Upper lobe of left lung (tissue), 4 donors: ENCODE data around the gene DDI2.

Source experiments
- EP300 ChIP-seq, 4 donors: sonication (generic); formaldehyde crosslinking; IDR thresholded peaks; one replicate each; pipeline ENCODE4 v1.5.1; 2017; ENCODE audit warnings: antibody characterized with exemption in 4 of 4, control low read depth in 2 of 4
- TF ChIP-seq, protein P1 (sequence below), 6 experiments: fragments of 450-650 bp in 4 of 6; fragments of 200-600 bp in 2 of 6; sonication (generic) in 2 of 6; IDR thresholded peaks; one replicate each; pipeline ENCODE4 v1.5.1; 2016 to 2019; ENCODE audit warnings: antibody characterized with exemption in 6 of 6

DNA sequence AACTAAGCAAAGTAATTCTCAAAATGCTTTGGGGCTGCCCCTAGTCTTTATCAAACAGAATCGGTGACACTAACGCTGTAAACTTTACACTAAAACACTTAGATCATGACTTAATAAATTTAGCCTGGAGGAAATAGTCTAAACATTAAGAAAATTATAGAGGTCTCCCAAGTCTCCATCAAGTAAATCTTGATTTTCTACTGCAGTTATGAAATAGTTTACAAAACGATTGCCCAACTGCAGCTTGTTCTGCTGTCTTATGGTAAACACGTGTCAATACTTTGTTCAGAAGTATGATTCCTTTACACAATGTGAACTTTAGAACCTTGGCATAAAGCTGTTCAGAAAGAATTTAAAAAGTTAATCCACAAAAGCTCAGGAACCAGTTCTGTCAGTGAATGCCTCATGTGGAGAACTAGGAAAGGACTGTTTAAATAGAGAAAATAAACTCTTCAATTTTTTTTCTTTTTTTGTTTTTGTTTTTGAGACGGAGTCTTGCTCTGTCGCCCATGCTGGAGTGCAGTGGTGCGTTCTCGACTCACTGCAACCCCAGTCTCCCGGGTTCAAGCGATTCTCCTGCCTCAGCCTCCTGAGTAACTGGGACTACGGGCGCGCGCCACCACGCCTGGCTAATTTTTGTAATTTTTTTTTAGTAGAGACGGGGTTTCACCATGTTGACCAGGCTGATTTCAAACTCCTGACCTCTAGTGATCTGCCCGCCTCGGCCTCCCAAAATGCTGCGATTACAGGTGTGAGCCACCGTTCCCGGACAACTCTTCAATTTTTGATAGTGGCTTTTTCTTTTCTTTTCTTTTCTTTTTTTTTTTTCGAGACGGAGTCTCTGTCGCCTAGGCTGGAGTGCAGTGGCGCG is 1.6 kb downstream of the DDI2 start:
- TF ChIP-seq, protein P1, sequence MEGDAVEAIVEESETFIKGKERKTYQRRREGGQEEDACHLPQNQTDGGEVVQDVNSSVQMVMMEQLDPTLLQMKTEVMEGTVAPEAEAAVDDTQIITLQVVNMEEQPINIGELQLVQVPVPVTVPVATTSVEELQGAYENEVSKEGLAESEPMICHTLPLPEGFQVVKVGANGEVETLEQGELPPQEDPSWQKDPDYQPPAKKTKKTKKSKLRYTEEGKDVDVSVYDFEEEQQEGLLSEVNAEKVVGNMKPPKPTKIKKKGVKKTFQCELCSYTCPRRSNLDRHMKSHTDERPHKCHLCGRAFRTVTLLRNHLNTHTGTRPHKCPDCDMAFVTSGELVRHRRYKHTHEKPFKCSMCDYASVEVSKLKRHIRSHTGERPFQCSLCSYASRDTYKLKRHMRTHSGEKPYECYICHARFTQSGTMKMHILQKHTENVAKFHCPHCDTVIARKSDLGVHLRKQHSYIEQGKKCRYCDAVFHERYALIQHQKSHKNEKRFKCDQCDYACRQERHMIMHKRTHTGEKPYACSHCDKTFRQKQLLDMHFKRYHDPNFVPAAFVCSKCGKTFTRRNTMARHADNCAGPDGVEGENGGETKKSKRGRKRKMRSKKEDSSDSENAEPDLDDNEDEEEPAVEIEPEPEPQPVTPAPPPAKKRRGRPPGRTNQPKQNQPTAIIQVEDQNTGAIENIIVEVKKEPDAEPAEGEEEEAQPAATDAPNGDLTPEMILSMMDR (IDR thresholded peaks at IDR 0.05), result peak in 1 of 6 experiments; percentile 25
- TF ChIP-seq EP300 (IDR thresholded peaks at IDR 0.05), result peak in 1 of 4 donors; percentile 82
